LoVo (cell line): ENCODE measurements around the gene TMEM120A.

Experiments used
- DNase-seq: peaks from one replicate; pipeline ENCODE4 v3.0.0-alpha.2; 2016; ENCODE audit warnings: low spot score

The TMEM120A gene

GRCh38 chr7:75980430-75981202, 13.8 kb downstream of the TMEM120A start:
- no peak for DNase-seq

DNA sequence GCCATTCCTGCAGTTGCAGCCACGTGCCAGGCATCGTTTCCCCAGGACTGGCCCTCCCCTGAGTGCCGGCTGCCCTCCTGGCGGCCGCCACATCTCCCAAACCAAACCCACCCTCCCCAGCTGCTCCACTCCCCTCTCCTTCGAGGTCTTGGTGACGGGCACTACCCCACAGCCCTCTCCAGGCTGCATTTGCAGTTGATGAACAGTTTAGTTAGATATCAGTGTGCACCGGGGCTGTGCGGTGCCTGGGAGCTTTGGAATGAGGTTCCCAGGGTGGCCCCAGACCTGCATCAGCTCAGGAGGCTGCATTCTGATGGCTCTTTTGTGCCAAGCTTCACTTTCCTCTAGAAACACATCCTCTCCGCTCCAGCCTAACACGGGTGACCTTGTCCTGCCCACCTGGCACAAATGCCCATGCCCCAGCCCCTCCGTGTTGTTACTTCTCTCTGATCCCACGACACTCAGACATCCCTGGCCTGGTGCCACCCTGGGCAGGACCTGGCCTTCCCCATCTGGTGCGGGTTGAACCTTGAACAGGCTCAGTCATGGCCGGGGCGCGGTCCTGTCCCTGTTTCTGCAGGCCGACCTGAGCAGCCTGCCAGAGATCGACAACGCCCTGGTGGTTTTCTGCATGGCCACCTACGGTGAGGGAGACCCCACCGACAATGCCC, 14.5 kb downstream of the TMEM120A start:
- peak; percentile 43 for DNase-seq

DNA sequence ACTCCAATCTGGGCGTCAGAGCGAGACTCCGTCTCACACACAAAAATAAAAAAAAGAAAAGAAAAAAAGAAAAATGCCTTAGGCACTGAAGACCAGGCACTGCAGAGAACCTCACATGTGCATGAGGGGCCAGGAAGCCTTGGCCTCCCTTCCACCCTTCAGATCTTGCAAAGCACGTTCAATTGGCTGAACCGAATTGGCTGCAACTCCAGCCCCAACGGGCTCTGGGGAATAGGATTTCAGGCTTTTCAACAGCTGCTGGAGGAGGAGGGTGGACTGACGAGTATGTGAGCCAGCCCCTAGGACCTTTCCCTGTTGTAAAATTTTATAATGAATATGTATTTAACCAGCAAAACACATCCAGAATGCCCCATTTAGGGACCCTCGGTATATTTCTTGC, 16.7 kb downstream of the TMEM120A start:
- DNase-seq = no peak

DNA sequence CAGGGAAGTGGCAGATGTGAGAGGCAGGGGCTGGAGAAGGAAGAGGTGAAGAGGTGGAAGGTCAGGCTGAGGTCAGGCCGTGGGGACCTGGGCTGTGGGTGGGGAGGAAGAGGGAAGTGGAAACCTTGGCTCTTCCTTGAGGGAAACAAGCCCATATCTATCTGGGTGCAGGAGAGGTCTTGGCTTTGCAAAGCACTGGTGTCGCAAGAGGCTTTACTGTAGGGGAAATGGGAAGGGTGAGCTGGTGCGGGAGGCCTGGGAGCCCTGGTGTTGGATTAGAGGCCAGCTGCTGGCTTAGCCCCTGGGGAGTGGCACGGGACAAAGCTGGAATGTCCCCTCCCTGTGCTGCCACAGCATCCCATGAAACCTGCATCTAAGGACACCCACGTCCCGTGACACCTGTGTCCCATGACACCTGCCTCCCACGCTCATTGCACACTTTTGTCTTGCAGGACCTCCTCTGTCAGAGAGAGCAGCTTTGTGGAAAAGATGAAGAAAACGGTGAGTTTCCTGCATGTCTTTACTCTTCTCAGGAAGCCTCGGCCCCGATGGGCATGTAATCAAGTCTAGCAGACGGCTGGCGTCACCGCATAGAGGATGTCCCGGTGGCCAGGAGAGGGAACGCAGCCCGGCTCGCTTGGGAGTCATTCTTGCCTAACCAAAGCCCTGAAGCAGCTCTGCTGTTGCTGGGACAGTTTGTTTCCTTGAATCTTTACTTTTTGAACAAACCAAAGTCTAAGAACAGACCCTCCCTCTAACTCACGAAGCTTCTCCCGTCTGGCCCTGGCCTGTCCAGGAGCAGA, 22.2 kb downstream of the TMEM120A start:
- DNase-seq = no peak

DNA sequence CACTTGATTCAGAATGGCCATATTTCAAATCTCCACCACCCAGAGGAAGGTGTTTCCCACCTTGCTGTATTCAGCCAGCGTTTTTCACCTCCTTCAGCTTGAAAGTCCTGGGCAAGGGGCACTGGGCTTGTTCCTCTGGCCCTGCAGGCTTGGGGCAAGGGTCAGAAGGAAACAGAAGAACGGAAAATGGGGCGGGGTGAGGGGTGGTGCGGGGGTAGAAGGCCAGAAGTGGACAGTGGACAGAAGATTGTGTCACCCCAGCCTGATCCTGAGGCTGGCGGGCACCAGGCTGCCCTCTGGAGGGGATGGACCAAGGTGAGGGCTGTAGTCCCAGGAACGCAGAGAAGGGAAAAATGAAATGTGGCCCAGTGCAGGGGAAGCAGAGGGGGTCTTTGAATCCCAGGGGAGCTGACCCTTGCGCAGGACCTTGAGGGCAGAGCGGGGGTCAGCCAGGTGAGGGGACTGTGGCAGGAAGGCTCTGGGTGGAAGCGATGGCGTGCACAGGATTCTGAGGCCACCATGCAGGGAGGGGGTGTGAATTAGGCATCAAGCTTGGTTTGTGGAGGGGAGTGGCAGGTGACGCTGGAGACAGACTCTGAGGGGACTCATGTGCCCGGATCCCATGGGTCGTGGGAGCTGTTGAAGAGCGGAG, 23.0 kb downstream of the TMEM120A start:
- DNase-seq = no peak

- DNase-seq = no peak
These were observed 24.5 kb downstream of the TMEM120A start for GRCh38 chr7:75969704-75970498.

DNA sequence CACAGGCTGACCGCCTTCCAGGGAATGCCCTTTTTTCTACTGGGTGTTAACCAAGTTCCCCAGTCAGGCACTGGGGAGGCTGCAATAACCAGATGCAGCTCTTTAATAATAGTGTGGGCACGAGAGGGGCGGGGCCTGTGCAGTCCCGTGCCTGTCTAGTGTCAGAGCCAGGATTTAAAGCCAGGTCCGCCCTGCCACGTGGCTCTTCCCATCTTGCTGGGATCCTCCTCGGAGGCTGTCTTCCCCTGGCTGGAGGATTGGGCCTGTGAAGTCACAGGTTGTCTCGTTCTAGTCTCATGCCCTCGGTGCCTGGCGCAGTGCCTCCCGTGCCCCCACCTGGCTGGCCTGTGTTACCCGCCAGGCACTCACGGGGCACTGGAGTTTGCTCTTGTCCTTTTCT, 25.2 kb downstream of the TMEM120A start:
- no peak for DNase-seq

GRCh38 chr7:75968561-75969001, 25.8 kb downstream of the TMEM120A start:
- DNase-seq = no peak

DNA sequence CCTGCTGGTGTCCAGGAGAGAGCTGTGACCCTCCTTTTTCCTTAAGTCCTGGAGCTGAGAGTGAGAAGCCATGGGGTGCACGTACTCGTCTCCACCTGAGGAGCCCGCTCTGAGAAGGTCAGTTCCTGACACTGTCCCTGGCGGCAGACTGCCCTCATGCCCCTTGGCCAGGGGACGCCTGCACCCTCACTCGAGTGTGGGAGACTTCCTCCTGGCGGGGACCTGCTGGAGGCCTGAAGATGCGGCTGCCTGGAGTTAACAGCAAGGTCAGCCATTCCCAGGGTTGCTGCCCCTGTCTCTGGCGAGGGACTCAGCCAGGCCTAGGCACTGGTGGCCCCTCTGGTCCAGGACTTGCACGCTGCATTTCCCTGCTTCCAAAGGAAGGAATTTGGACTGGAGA, 26.4 kb downstream of the TMEM120A start:
- no peak for DNase-seq

- DNase-seq = no peak
These were observed 26.9 kb downstream of the TMEM120A start for GRCh38 chr7:75967487-75967997.

DNA sequence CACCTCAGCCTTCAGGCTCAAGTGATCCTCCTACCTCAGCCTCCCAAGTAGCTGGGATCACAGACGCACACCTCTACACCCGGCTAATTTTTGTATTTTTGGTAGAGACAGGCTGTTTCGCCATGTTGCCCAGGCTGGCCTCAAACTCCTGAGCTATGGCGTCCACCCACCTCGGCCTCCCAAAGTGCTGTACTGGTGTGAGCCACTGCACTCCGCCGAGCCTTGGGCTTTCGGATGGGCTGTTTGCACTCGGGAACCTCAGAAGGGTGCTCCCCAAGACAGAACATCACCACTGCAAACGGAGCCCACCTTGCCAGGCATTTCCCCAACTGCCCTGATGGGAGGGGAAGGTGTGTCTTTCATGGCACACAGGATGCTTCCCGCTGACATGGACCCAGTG, 27.3 kb downstream of the TMEM120A start:
- DNase-seq = no peak

- DNase-seq = no peak
These were observed 28.0 kb downstream of the TMEM120A start for GRCh38 chr7:75966190-75966961.

- DNase-seq = no peak
These were observed 28.8 kb downstream of the TMEM120A start for GRCh38 chr7:75965617-75966016.

DNA sequence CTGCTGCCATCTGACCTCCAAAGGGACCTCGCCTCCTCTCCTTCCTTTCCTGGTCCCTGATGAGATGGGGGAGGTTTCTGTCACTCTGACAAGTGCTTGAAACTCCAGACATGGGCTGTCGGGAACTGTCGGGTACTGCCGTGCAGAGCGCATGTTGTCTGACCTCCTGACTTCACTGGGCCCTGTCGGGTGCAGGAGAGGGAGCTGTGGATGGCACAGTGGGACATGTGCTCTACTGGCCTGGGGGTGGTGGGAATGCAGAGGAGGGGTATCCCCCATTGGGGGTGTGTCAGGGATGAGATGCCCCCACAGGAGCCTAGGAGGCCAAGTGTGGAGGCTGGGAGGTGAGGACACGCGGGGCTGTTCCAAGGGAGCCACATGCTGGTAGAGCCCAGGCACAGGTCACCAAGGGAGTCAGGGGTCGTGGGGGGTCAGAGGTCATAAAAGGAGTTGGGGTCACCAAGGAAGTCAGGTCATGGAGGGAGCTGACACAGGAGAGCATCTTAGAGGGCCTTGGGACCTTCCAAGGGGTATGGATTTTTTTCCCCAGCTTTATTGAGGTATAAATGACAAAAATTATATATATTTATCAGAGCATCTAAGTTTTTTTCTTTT, 30.9 kb downstream of the TMEM120A start:
- DNase-seq = no peak

DNA sequence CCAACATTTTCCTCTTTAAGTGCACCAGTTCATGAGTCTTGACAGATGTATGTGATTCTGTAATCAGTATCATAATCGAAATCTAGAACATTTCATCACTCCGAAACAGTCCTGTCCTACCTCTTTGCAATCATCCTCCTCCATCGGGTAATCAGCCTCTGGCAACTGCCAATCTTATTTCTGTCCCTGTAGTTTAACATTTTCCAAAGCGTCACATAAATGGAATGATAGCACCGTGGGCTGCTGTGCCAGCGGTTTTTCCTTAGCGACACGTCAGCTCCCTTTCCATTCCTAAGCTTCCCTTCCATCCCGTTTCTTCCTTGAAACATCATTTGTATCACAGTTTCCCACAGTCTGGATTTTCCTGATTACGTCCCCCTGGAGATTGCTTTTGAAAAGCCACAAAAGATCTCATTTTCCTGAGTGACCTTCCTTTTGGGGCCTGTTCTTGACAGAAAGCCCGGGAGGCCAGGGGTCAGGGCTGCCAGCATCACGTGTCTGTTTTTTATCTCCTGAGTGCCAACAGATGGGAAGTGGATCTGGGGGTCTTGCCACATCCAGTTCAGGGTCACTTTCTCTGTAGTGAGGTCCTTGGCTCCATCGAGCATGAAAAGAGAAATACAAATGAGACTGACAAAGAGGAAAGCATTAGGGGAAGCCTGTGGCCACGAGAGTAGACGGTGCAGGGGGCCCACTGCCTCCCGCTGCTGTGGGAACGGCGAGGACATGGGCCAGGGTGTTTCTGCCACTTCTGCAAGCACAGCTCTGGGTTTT, 31.6 kb downstream of the TMEM120A start:
- DNase-seq = no peak

DNA sequence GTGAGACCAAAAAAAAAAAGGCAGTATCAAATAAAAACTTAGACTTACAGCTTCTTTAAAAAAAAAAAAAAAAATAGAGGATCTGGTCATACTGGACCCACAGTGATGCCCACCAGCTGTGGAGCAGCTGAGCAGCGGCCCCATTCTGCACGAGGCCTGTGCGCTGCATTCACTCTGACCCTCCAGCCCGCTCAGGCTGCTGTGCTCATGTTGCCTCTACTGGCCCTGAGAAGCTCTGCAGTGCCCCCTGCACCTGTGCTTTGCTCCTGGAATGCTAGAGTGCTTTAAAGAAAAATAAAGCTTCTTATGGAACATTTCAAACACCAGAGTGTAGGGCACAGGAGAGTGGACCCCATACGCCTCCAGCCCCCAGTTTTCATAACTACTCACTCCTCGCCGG, 33.2 kb downstream of the TMEM120A start:
- DNase-seq = no peak

GRCh38 chr7:75960372-75960771, 34.0 kb downstream of the TMEM120A start:
- DNase-seq = no peak

DNA sequence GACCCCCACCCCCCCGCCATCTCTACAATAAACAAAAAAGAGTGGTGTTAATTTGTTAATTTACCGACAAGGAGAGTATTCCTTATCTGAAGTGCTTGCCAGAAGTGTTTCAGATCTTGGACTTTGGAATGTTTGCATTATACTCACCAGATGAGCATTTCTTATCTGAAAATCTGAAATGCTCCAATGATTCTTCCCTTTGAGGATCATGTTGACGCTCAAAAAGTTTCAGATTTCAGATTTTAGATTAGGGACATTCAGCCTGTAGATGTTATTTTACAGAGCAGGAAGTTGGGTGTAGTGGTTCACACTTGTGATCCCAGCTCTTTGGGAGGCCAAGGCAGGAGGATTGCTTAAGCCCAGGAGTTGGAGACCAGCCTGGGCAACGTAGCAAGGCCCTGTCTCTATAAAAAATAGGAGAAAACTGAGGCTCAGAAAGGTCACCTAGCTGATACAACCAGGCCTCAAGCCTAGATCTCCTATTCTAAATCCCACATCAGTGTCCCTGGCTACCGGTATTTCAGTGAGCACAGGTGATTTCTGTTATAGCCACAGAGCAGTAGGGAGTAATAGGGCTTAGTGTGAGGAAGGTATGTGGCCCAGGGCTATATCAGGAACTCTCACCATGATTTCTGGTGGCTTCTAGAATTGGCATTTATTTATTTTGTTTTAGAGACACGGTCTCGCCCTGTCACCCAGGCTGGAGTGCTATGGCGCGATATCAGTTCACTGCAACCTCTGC, 35.4 kb downstream of the TMEM120A start:
- peak; percentile 77 for DNase-seq
